ENCODE results near the gene CDKN3.
"Not testable (repeated sequence)": the region's sequence is repeated elsewhere in the genome, so short reads cannot be mapped to it uniquely, and the experiment has no call there.

The CDKN3 gene

DNA sequence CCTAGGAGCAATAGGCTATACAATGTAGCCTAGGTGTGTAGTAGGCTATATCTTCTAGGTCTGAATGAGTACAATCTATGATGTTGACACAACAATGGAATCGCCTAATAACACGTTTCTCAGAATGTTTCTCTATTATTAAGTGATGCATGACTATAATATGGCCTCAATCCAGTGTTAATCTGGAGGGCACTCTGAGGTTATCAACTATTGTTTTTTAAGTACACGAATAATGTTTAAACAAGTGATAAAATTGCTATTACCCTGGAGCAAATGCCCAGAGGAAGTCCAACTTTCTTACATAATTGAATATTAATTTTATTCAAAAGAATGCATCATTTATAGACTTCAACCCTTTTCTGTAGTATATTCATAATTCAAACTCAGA lies 60.8 kb downstream of the CDKN3 start:
- no peak for DNase-seq

DNA sequence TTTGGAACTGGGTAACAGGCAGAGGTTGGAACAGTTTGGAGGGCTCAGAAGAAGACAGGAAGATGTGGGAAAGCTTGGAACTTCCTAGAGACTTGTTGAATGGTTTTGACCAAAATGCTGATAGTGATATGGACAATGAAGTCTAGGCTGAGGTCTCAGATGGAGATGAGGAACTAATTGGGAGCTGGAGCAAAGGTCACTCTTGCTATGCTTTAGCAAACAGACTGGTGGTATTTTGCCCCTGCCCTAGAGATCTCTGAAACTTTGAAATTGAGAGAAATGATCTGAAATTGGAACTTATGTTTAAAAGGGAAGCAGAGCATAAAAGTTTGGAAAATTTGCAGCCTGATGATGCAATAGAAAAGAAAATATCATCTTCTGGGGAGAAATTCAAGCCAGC lies 61.7 kb downstream of the CDKN3 start:
- not testable (repeated sequence) for DNase-seq

DNA sequence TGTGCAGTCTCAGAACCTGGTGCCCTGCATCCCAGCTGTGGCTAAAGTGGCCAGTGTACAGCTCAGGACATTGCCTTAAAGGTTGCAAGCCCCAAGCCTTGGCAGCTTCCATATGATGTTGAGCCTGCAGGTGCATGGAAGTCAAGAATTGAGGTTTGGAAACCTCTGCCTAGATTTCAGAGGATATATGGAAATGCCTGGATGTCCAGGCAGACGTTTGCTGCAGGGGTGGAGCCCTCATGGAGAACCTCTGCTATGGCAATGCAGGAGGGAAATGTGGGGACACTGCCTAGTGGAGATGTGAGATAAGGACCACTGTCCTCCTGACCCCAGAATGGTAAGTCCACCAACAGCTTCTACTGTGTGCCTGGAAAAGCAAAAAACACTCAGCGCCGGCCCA lies 62.3 kb downstream of the CDKN3 start:
- DNase-seq, result no peak

DNA sequence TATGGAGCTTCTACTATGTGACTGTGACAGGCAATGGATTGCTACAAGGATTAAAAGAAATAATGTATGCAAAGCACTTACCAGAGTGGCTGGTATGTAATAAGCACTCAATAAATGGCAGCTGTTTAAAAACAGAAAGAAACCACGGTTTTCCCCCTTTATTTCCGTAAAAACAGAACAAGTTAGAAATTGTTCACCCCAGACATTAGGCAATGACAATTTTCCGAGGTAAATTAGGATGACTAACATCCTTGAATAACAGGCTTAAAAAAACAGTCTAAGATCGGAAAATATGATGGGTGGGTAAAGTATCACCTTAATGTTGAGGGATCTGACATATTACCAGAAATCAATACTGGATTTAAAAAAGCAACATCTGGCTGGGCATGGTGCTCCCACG lies 65.2 kb downstream of the CDKN3 start:
- DNase-seq, result no peak

DNA sequence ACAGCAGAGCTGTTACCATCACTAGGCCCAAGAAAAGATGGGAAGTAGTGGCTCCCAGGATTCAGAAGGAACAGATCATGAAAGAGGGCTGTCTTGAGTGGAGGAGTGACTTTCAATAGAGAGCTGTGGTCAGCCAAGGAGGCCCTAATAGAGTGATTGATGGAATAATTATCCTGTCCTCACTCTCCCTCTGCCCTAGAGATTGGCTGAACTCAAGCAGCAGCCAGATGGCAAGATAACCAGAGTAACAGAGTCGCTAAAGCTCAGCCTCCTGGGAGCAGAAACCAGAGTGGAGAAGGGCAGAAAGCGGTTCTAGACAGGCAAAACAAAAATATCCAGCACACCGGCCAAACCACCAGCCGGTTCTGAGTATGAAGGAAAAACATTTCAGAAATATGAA lies 68.8 kb downstream of the CDKN3 start:
- DNase-seq, result no peak

DNA sequence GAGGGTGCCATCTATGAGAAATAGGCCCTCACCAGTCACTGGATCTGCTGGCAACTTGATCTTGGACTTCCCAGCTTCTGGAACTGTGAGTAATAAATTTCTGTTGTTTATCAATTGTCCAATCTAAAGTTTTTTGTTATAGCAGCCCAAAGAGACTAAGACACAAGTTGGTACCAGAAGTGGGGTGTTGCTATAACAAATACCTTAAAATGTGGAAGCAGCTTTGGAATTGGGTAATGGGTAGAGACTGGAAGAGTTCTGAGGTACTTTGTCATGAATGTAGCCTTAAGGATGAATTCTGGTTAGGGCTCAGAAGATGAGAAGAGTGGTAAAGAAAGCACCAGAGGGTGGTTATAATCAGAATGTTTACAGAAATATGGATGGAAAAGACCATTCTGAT lies 70.5 kb downstream of the CDKN3 start:
- DNase-seq, result no peak

Data from GF-D8 (cell line).